ENCODE data around the gene RNF182.
"Not testable (repeated sequence)": the region's sequence is repeated elsewhere in the genome, so short reads cannot be mapped to it uniquely, and the experiment has no call there.

RNF182 gene

DNA sequence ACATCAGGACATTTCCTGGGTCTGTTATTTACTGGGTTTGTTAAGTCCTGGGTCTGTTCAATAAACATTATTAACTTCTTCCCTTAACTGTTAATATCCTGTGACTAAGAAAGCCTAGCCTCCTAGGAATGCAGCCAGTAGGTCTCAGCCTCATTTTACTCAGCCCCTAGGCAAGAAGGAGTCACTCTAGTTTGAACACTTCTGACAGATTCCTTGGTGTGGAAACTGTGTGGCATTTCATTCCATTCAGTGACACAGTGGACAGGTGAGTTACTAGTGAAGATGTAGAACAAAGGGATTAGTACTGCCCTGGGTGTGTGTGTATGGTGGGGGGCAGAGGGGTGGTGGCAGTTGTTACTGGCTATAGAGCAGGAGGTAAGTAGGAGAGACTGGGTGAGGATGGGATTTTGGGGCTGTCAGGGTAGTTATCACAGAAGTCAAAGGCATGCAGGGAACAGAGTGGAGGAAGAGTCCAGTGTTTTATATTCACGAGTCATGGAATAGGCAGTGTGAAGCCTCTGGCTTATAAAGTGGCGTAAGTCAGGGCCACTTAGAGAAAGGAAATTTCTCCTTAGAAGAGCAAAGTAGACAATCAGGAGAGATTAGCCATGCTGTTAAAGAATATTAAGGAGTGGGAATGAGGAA lies 28.4 kb downstream of the RNF182 start:
- H3K4me3 ChIP-seq (ENCODE audit: low read length): no peak overlapping the region
- peak; percentile 9 for DNase-seq (ENCODE audit: low read depth)
- TF ChIP-seq, protein P1, sequence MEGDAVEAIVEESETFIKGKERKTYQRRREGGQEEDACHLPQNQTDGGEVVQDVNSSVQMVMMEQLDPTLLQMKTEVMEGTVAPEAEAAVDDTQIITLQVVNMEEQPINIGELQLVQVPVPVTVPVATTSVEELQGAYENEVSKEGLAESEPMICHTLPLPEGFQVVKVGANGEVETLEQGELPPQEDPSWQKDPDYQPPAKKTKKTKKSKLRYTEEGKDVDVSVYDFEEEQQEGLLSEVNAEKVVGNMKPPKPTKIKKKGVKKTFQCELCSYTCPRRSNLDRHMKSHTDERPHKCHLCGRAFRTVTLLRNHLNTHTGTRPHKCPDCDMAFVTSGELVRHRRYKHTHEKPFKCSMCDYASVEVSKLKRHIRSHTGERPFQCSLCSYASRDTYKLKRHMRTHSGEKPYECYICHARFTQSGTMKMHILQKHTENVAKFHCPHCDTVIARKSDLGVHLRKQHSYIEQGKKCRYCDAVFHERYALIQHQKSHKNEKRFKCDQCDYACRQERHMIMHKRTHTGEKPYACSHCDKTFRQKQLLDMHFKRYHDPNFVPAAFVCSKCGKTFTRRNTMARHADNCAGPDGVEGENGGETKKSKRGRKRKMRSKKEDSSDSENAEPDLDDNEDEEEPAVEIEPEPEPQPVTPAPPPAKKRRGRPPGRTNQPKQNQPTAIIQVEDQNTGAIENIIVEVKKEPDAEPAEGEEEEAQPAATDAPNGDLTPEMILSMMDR (conservative IDR thresholded peaks at IDR 0.05; ENCODE audit: low read length): no peak

GRCh38 chr6:13965582-13966127 lies 40.9 kb downstream of the RNF182 start:
- H3K4me3 ChIP-seq (ENCODE audit: low read length): no peak overlapping the region
- TF ChIP-seq, protein P1 (conservative IDR thresholded peaks at IDR 0.05; ENCODE audit: low read length): no peak
- DNase-seq (ENCODE audit: low read depth): no peak

DNA sequence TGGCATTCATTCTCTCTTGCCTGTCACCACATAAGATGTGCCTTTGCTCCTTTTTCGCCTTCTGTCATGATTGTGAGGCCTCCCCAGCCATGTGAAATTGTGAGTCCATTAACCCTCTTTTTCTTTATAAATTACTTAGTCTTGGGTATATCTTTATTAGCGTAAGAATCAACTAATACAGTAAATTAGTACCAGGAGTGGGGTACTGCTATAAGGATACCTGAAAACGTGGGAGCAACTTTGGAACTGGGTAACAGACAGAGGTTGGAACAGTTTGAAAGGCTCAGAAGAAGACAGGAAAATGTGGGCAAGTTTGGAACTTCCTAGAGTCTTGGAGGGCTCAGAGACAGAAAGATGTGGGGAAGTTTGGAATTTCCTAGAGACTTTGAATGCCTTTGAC lies 46.6 kb downstream of the RNF182 start:
- no peak for DNase-seq (ENCODE audit: low read depth)
- TF ChIP-seq, protein P1 (conservative IDR thresholded peaks at IDR 0.05; ENCODE audit: low read length): no peak
- no peak overlapping the region for H3K4me3 ChIP-seq (ENCODE audit: low read length)

GRCh38 chr6:13972602-13973001 lies 47.9 kb downstream of the RNF182 start:
- not testable (repeated sequence) for H3K4me3 ChIP-seq (ENCODE audit: low read length); DNase-seq (ENCODE audit: low read depth)

DNA sequence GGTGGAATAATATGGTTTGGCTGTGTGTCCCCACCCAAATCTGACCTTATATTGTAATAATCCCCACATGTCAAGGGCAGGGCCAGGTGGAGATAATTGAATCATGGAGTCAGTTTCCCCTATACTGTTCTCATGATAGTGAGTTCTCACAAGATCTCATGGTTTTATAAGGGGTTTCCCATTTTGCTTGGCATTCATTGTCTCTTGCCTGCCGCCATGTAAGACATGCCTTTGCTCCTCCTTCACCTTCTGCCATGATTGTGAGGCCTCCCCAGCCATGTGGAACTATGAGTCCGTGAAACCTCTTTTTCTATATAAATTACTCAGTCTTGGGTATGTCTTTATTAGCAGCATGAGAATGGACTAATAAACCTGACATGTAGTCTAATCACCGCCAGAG lies 48.7 kb downstream of the RNF182 start:
- H3K4me3 ChIP-seq (ENCODE audit: low read length); DNase-seq (ENCODE audit: low read depth): not testable (repeated sequence)

- no peak overlapping the region for H3K4me3 ChIP-seq (ENCODE audit: low read length)
- DNase-seq (ENCODE audit: low read depth): no peak
- TF ChIP-seq, protein P1 (conservative IDR thresholded peaks at IDR 0.05; ENCODE audit: low read length): no peak
Measured at GRCh38 chr6:13978102-13978640, 53.4 kb downstream of the RNF182 start.

GRCh38 chr6:13978787-13979186 lies 54.0 kb downstream of the RNF182 start:
- H3K4me3 ChIP-seq (ENCODE audit: low read length): no peak overlapping the region
- TF ChIP-seq, protein P1 (conservative IDR thresholded peaks at IDR 0.05; ENCODE audit: low read length): no peak
- DNase-seq (ENCODE audit: low read depth): no peak
